Activated T-cell treated with anti-CD3 and anti-CD28 coated beads, Interleukin-2, amount 50 U/mL, for 24 hours (primary cell): ENCODE measurements around the gene MACC1.

ENCODE experiments used
- DNase-seq: peaks from one replicate; pipeline ENCODE4 v3.0.0-alpha.2; 2020
- H3K27ac Mint-ChIP-seq: 2 replicates; pipeline ENCODE4 v1.8.0; 2020; ENCODE audit warnings: mild to moderate bottlenecking, mixed read lengths
- H3K27me3 Mint-ChIP-seq: 2 replicates; pipeline ENCODE4 v1.8.0; 2020; ENCODE audit warnings: mixed read lengths
- H3K36me3 Mint-ChIP-seq: 2 replicates; pipeline ENCODE4 v1.8.0; 2020; ENCODE audit warnings: low read depth, mixed read lengths
- H3K4me1 Mint-ChIP-seq: 2 replicates; pipeline ENCODE4 v1.8.0; 2020; ENCODE audit warnings: low read depth, mixed read lengths
- H3K4me3 Mint-ChIP-seq: 2 replicates; pipeline ENCODE4 v1.8.0; 2020; ENCODE audit warnings: mild to moderate bottlenecking, moderate library complexity, mixed read lengths
- H3K9me3 Mint-ChIP-seq: 2 replicates; pipeline ENCODE4 v1.8.0; 2020; ENCODE audit warnings: mixed read lengths

Gene MACC1, protein sequence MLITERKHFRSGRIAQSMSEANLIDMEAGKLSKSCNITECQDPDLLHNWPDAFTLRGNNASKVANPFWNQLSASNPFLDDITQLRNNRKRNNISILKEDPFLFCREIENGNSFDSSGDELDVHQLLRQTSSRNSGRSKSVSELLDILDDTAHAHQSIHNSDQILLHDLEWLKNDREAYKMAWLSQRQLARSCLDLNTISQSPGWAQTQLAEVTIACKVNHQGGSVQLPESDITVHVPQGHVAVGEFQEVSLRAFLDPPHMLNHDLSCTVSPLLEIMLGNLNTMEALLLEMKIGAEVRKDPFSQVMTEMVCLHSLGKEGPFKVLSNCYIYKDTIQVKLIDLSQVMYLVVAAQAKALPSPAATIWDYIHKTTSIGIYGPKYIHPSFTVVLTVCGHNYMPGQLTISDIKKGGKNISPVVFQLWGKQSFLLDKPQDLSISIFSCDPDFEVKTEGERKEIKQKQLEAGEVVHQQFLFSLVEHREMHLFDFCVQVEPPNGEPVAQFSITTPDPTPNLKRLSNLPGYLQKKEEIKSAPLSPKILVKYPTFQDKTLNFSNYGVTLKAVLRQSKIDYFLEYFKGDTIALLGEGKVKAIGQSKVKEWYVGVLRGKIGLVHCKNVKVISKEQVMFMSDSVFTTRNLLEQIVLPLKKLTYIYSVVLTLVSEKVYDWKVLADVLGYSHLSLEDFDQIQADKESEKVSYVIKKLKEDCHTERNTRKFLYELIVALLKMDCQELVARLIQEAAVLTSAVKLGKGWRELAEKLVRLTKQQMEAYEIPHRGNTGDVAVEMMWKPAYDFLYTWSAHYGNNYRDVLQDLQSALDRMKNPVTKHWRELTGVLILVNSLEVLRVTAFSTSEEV

DNA sequence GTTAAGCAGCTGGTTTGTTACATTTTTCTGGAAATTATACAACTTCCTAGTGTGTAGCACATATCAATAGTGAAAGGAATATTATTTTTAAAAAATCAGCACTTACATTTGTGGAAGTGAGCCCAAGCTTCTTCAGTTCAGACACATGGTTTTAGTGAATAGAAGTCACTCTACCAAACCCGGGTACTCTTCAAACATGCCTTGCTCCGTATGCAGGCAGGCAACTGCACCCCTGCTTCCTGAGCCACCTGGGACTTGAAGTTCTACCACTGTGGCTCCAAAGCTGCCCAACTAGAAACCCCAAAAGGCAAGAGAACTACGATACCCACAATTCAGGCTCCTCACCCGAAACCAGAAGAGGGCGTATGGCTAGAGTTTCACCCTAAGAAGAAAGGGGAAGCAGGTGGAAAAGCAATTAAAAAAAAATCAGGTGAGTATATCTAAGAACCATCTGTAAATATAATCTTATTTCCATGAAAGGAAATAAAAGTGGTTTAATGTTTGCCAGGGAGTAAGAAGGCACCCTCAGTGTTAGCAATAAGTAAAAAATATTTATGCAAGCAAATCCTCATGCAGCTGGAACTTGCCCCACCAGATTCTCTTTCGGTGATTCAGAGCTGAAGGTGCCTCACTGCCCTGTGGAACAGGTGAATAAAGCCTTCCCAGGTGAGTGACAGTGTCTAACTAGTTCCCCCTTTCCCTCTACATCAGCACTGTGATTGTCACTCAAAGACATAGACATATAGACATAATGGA lies at the start of gene MACC1:
Gene MACC1, minus strand, starts transcription at position 192 of the 756 bp plus-strand sequence. CDS start 55,522 bp downstream, outside the sequence.
- DNase-seq: no peak
- Mint-ChIP-seq H3K9me3 (no peaks in the 10 kb centered on the region), H3K27me3 (no peaks in the 10 kb centered on the region), H3K27ac (no peak within 1 kb of the TSS), H3K4me1 (peaks cover 11% of the 10 kb centered on the region), H3K4me3 (no peak within 1 kb of the TSS), H3K36me3 (no peaks in the 10 kb centered on the region)

DNA sequence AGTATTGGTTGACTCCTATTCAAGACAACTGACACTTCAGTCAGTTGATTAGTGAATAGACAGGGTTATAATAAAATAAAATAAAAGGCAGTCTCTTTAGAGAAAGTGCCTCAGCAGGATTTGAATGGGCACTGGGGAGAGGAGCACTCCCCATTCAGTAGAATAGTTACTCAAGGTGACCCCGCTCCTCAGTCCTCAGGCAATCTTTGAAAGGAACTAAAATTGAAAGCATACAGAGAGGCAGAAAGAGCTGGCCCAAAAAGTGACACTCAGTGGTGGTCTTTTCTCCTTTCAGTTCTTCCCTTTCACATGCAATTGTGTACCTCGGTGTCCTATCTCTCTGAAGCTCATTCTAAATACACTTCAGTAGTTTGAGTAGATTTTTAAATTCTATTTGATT lies 47.4 kb upstream of the MACC1 start:
- Mint-ChIP-seq H3K27ac (no peak overlapping the region), H3K9me3 (no peaks in the 10 kb centered on the region), H3K4me3 (no peak overlapping the region), H3K36me3 (no peaks in the 10 kb centered on the region), H3K4me1 (no peaks in the 10 kb centered on the region), H3K27me3 (no peaks in the 10 kb centered on the region)
- no peak for DNase-seq

DNA sequence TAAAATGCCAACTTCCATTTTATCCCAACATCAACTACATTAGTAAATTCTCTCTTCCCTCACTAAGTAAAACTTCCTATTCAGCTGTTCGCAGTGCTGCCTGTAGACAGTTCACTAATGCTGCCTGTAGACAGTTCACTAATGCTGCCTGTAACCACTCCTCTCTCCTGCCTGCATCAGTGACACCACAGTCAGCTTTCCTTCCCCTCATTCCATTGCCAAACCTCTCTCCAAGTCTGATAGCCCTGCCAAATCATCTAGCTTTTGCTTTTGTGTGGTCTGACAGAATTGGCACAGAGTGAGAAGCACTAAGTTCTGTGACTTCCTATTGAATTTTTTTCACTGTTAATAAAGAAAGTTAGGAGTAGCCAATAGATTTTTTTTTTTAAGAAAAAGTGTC lies 43.0 kb upstream of the MACC1 start:
- Mint-ChIP-seq H3K27ac (no peak overlapping the region), H3K4me1 (no peaks in the 10 kb centered on the region), H3K9me3 (no peaks in the 10 kb centered on the region), H3K27me3 (no peaks in the 10 kb centered on the region), H3K4me3 (no peak overlapping the region), H3K36me3 (no peaks in the 10 kb centered on the region)
- no peak for DNase-seq

DNA sequence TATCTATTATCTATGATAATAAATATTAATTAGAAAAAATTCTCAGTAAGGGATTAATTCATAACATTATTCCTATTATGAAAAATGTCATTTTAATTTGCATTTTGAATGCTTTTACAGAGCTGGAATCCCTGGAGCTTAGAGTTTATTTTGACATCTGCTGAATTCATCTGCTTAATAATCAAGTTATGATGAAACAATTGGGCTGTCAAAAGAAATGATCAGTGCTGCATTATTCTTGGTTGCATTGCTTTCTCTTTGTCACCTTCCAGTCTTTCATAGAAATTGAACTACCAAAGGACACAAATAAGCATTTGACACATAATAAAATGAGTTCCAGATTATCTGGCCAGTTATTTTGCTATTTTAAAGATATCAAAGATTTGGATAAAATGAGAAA lies 40.0 kb upstream of the MACC1 start:
- Mint-ChIP-seq H3K4me3 (no peak overlapping the region), H3K9me3 (no peaks in the 10 kb centered on the region), H3K4me1 (no peaks in the 10 kb centered on the region), H3K27me3 (no peaks in the 10 kb centered on the region), H3K36me3 (no peaks in the 10 kb centered on the region), H3K27ac (no peak overlapping the region)
- DNase-seq: no peak

DNA sequence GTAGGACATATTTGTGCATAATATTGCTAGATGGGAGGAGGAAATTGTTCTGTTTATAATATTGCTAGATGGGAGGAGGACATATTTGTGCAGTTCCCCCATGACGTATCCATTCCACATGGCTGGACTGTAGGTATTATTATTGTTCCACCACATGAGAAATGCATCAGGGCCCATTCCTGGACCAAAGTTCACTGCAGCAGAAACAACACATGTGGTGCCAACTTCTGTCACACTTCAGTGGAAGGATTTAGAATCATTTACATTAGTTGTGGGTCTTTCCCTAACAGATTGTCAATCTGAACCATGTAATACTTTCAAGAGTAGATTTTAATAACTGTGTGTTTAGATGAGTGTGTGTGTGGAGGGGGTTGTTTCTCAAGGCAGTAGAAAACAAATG lies 32.7 kb upstream of the MACC1 start:
- H3K9me3 Mint-ChIP-seq: no peaks in the 10 kb centered on the region
- no peaks in the 10 kb centered on the region for H3K36me3 Mint-ChIP-seq
- H3K27ac Mint-ChIP-seq: no peak overlapping the region
- H3K4me3 Mint-ChIP-seq: no peak overlapping the region
- no peaks in the 10 kb centered on the region for H3K4me1 Mint-ChIP-seq
- no peaks in the 10 kb centered on the region for H3K27me3 Mint-ChIP-seq
- no peak for DNase-seq

DNA sequence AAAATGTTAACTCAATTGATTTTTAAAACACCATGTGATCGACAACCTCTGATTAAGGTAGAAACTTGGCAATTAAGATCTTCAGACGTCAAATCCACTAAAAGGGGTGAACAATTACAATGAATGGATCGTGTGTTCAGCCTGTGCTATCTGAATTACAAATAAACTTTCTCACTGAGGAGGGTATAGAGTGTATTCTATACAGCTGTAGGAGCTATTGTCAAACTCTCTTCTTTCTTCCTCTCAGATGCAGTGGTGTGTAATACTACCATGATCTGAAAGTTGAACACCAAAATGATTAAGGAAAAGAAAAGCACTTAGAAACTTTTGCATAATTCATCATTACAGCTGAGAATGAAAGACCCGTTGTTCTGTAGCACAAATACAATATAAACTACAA lies 32.2 kb upstream of the MACC1 start:
- Mint-ChIP-seq H3K27ac (no peak overlapping the region), H3K9me3 (no peaks in the 10 kb centered on the region), H3K36me3 (no peaks in the 10 kb centered on the region)

DNA sequence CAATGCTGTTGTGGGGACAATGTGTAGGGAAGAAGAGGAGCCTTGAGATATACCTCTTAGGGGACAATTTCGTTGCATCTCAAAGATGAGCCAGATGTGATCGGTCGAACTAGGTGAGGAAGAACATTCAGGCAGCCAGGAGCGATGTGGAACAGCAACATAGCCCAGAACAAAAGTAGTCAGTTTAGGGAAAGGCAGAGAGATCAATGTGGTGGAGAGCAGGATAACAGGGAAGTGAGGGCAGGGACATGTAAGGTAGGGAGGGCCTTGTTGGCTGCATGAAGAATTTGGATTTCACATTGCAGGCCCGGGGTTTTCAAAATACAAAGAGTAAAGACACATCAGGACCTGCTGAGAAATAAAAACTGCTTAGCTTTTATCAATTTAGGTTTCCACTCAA lies 29.1 kb upstream of the MACC1 start:
- H3K9me3 Mint-ChIP-seq: no peaks in the 10 kb centered on the region
- no peak overlapping the region for H3K4me3 Mint-ChIP-seq
- H3K36me3 Mint-ChIP-seq: no peaks in the 10 kb centered on the region
- no peak for DNase-seq
- H3K27ac Mint-ChIP-seq: no peak overlapping the region
- H3K4me1 Mint-ChIP-seq: no peaks in the 10 kb centered on the region
- H3K27me3 Mint-ChIP-seq: peaks cover 4% of the 10 kb centered on the region

More for the DNA sequence above, 32.2 kb upstream of the MACC1 start:
- Mint-ChIP-seq H3K27me3 (no peaks in the 10 kb centered on the region), H3K4me1 (no peaks in the 10 kb centered on the region), H3K4me3 (no peak overlapping the region)
- DNase-seq: no peak

DNA sequence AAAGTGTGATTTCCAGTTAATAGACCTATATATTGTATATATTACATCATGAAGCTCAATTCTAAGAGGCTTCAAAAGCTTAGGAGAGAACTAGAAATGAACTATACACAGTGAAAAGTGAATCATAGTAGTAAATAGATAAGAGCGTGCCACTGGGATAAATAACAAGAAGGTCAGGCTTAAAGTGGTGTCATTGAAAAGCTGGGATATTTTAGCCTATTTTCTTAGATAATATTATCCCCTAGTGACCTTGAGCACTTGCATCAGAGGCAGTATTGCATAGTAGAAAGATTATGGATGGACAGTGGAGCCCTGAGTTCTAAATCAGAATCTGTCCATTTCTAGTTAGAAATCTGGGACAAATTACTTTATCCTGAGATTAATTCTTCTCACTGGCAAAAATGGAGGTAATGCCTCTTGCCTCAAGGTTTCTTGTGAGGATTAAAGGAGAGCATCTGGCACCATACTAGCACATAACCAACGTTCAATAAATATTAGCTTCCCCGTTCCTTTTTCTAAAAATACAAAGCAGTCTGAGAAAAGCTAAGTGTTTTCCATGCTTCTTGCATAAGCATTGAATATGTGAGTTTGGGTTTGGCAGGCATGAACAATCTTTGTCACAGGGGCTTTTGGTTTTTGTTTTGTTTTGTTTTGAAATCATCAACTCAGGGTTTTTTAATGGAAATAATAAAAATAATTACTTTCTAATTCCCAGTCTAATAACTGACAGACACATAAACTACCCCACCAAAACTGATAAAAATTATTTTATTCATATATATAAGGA lies 27.3 kb upstream of the MACC1 start:
- peaks cover 4% of the 10 kb centered on the region for H3K4me1 Mint-ChIP-seq
- H3K36me3 Mint-ChIP-seq: no peaks in the 10 kb centered on the region
- H3K27ac Mint-ChIP-seq: no peak overlapping the region
- H3K9me3 Mint-ChIP-seq: peaks cover 3% of the 10 kb centered on the region
- no peak overlapping the region for H3K4me3 Mint-ChIP-seq
- DNase-seq: no peak
- peaks cover 4% of the 10 kb centered on the region for H3K27me3 Mint-ChIP-seq

DNA sequence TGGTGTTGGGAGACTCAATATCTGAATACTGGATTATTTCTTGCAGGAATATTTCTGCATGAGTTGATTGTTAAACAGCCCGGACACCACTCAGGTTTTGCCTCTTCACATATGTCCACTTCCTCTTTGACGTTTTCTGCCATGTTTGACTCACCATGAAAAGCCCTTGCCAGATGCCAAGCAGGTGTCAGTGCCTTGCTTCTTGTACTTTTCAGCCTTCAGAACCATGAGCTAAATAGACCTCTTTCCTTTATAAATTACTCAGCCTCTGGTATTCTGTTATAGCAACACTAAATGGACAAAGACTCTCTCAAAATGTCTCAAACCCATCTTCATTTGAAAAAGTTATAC lies 24.7 kb upstream of the MACC1 start:
- Mint-ChIP-seq H3K27me3 (peaks cover 5% of the 10 kb centered on the region), H3K27ac (no peak overlapping the region), H3K4me1 (peaks cover 13% of the 10 kb centered on the region), H3K36me3 (no peaks in the 10 kb centered on the region), H3K9me3 (peaks cover 3% of the 10 kb centered on the region), H3K4me3 (no peak overlapping the region)
- DNase-seq: no peak

DNA sequence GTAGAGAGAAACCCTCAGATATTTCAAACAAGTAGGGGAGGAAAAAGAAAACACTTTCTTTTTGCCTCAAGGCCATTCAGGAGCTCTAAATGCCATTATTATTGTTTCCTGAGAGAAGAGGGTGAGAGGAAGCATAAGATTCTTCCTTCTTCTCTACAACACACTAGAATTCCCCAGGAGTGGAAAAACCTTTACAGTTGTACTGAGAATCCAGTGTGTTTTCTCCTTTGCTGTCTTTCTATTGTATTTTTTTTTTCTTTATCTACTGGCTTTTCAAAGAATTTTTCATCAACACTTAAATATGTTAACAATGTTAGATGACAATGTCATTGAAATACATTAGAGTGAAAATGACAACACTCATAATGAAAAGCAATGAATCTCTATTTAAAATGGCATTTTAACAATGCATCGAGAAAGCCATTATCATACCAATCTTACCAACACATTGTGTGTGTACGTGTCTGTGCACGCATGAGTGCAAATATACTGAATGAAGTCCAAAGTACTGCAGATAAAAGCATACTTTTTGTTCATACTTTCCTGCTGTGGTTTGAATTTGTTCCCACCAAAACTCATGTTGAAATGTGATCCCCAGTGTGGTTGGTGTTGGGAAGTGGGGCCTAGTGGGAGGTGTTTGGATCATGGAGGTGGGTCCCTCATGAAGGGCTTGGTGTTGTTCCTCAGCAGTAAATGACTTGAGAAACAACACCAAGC lies 24.2 kb upstream of the MACC1 start:
- no peak for DNase-seq
- Mint-ChIP-seq H3K9me3 (peaks cover 3% of the 10 kb centered on the region), H3K36me3 (no peaks in the 10 kb centered on the region), H3K4me3 (no peak overlapping the region), H3K4me1 (peaks cover 13% of the 10 kb centered on the region), H3K27ac (no peak overlapping the region), H3K27me3 (peaks cover 8% of the 10 kb centered on the region)

DNA sequence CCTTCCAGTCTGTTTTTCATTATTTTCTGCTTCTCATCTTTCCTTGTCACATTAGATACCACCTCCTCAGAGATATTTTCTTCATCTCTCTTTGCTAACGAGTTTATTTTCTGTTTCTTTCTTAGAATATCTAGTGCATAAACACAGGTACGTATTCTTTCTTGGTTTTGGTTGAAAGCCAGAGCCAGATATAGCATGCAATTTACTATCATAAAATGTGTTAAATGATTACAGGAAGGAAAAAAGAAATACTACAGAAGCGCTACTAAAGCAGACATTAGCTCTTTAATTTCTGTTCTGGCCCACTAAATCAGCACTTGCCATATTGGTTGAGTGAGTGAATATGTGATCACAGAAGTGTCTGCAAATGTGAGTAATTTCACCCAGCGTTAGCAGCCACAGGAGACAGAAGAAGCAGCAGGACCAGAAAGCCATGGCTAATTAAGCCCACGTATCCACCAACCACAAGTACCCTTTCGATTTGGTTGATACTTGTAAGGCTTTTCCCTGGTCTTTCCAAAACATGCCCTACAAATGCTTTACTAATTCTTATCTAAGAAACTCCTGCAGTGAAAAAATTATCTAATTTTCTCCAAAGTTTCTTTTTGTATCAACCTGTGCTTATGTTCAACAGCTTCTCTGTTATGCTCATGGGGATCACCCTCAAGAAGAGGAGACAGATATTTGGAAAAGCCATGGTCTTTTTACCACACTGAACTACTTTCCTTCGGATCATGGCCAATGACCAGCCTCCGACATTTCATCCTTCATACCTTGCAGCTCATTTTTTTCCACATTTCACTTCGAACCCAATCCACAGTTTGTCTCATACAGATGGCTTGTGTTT lies 23.1 kb upstream of the MACC1 start:
- Mint-ChIP-seq H3K36me3 (no peaks in the 10 kb centered on the region), H3K27me3 (peaks cover 15% of the 10 kb centered on the region), H3K27ac (no peak overlapping the region), H3K9me3 (peaks cover 3% of the 10 kb centered on the region), H3K4me3 (no peak overlapping the region), H3K4me1 (peaks cover 13% of the 10 kb centered on the region)
- no peak for DNase-seq

DNA sequence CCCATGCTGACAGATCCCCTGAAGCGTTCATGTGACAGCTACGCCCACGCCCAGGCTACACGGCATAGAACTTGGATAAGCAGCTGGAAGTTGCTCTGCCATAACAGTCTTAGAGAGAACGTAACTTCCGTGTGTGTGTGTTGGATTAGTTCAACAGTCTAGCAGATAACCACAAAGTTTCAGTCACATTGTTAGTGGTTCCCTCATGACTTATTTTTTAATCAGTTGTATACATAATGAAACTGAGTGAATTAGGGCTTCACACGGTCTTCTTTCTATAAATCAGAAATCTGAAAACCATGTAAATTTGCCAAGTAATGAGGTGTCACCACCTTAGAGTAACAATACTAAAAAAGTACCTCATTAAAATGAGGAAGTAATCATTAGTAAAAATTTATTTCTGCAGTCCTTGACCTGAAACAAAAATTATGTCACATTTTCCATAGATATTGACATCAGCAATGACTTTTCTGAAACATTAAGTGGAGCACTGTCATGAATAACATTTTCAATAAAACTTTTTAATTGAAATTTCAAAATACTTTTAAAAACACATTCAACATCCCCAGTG lies 21.7 kb upstream of the MACC1 start:
- Mint-ChIP-seq H3K36me3 (no peaks in the 10 kb centered on the region), H3K27me3 (peaks cover 15% of the 10 kb centered on the region), H3K9me3 (peaks cover 3% of the 10 kb centered on the region), H3K27ac (no peak overlapping the region), H3K4me3 (no peak overlapping the region), H3K4me1 (peaks cover 13% of the 10 kb centered on the region)
- DNase-seq: no peak
